Ascending aorta (tissue), 2 donors: ENCODE data around the gene STARD9. TPM values are rescaled to one million over a fixed set of nuclear protein-coding genes. Genes with fewer than 3 reads are reported as not detected.

Experiments used
- DNase-seq, 2 donors: peaks; one replicate each; pipeline ENCODE4 v3.0.0-alpha.2; 2019; ENCODE audit warnings: low spot score in 2 of 2
- H3K27ac ChIP-seq, 2 donors: fragments of 200-600 bp; sonication (generic); one replicate each; pipeline ENCODE4 v1.5.1; 2016 to 2017; ENCODE audit warnings: mild to moderate bottlenecking in 1 of 2
- H3K27me3 ChIP-seq: fragments of 200-600 bp; sonication (generic); one replicate; pipeline ENCODE4 v1.5.1; 2017
- H3K36me3 ChIP-seq, 2 donors: fragments of 200-600 bp; sonication (generic); one replicate each; pipeline ENCODE4 v1.5.1; 2016
- H3K4me1 ChIP-seq, 2 donors: fragments of 200-600 bp; sonication (generic); one replicate each; pipeline ENCODE4 v1.5.1; 2016 to 2017; ENCODE audit warnings: mild to moderate bottlenecking in 1 of 2
- H3K4me3 ChIP-seq, 2 donors: fragments of 200-600 bp; sonication (generic); one replicate each; pipeline ENCODE4 v1.5.1; 2016 to 2017; ENCODE audit warnings: mild to moderate bottlenecking in 1 of 2
- H3K9me3 ChIP-seq, 2 donors: fragments of 200-600 bp; sonication (generic); one replicate each; pipeline ENCODE4 v1.5.1; 2016
- CTCF ChIP-seq, 3 experiments: fragments of 200-600 bp in 2 of 3; fragments of 450-650 bp in 1 of 3; sonication (generic) in 2 of 3; IDR thresholded peaks; one replicate each; pipeline ENCODE4 v1.5.1; 2016 to 2019; ENCODE audit warnings: antibody characterized with exemption in 3 of 3, mild to moderate bottlenecking in 1 of 3, moderate library complexity in 1 of 3
- intact Hi-C: fragments of 100-400 bp; cut with DNase I; formaldehyde crosslinking; loops from one replicate; pipeline ENCODE4 v1.15.1; 2023
- total RNA-seq: library from RNA; depleted of rRNA; stranded (reverse); fragments of >200 nt; gene quantifications from one replicate; pipeline ENCODE4 v1.1.0, GENCODE V29; 2016

Gene STARD9
- total RNA-seq, 1 donor from 2014 or later = 62.7 TPM

GRCh38 chr15:42726114-42726513, 150.7 kb downstream of the STARD9 start:
- no peak overlapping the region for H3K27ac ChIP-seq
- H3K9me3 ChIP-seq = no peaks in the 10 kb centered on the region
- peaks cover 69 to 86% of the 10 kb centered on the region in 2 donors for H3K36me3 ChIP-seq
- no peaks in the 10 kb centered on the region for H3K27me3 ChIP-seq
- intact Hi-C loops = no loop called here
- peaks cover 0 to 11% of the 10 kb centered on the region in 2 donors for H3K4me1 ChIP-seq
- DNase-seq = no peak
- no peak overlapping the region for H3K4me3 ChIP-seq
- TF ChIP-seq CTCF (IDR thresholded peaks at IDR 0.05) = no peak

- H3K27ac ChIP-seq = no peak overlapping the region
- no peak for DNase-seq
- H3K9me3 ChIP-seq = no peaks in the 10 kb centered on the region
- no peak for TF ChIP-seq CTCF (IDR thresholded peaks at IDR 0.05)
- H3K36me3 ChIP-seq = peaks cover 81 to 97% of the 10 kb centered on the region in 2 donors
- no peak overlapping the region for H3K4me3 ChIP-seq
- intact Hi-C loops = no loop called here
- H3K4me1 ChIP-seq = no peaks in the 10 kb centered on the region
- H3K27me3 ChIP-seq = no peaks in the 10 kb centered on the region
These were observed 152.5 kb downstream of the STARD9 start for GRCh38 chr15:42727750-42728381.

GRCh38 chr15:42728560-42728959, 153.2 kb downstream of the STARD9 start:
- H3K9me3 ChIP-seq = no peaks in the 10 kb centered on the region
- no peaks in the 10 kb centered on the region for H3K27me3 ChIP-seq
- DNase-seq = no peak
- no peak overlapping the region for H3K27ac ChIP-seq
- intact Hi-C loops = no loop called here
- no peak for TF ChIP-seq CTCF (IDR thresholded peaks at IDR 0.05)
- peaks cover 83 to 97% of the 10 kb centered on the region in 2 donors for H3K36me3 ChIP-seq
- no peaks in the 10 kb centered on the region for H3K4me1 ChIP-seq
- H3K4me3 ChIP-seq = no peak overlapping the region

GRCh38 chr15:42728972-42729371, 153.6 kb downstream of the STARD9 start:
- TF ChIP-seq CTCF (IDR thresholded peaks at IDR 0.05) = no peak
- H3K4me3 ChIP-seq = no peak overlapping the region
- H3K27me3 ChIP-seq = no peaks in the 10 kb centered on the region
- no peaks in the 10 kb centered on the region for H3K4me1 ChIP-seq
- H3K9me3 ChIP-seq = no peaks in the 10 kb centered on the region
- peaks cover 79 to 97% of the 10 kb centered on the region in 2 donors for H3K36me3 ChIP-seq
- no peak for DNase-seq
- intact Hi-C loops = no loop called here
- H3K27ac ChIP-seq = no peak overlapping the region

GRCh38 chr15:42729409-42729808, 154.0 kb downstream of the STARD9 start:
- Histone ChIP-seq H3K36me3 (peaks cover 75 to 97% of the 10 kb centered on the region in 2 donors), H3K4me1 (no peaks in the 10 kb centered on the region), H3K27ac (no peak overlapping the region), H3K9me3 (no peaks in the 10 kb centered on the region), H3K27me3 (no peaks in the 10 kb centered on the region), H3K4me3 (no peak overlapping the region)
- TF ChIP-seq CTCF (IDR thresholded peaks at IDR 0.05) = no peak
- intact Hi-C loops = no loop called here
- no peak for DNase-seq

GRCh38 chr15:42730135-42730534, 154.7 kb downstream of the STARD9 start:
- TF ChIP-seq CTCF (IDR thresholded peaks at IDR 0.05) = no peak
- Histone ChIP-seq H3K27me3 (no peaks in the 10 kb centered on the region), H3K4me1 (peaks cover 0 to 3% of the 10 kb centered on the region in 2 donors), H3K36me3 (peaks cover 68 to 95% of the 10 kb centered on the region in 2 donors), H3K4me3 (no peak overlapping the region), H3K9me3 (no peaks in the 10 kb centered on the region), H3K27ac (no peak overlapping the region)
- intact Hi-C loops = no loop called here
- no peak for DNase-seq
